PC-9 (cell line): ENCODE measurements around the gene ENPP7.

ENCODE experiments used
- EZH2 ChIP-seq: fragments of 200-600 bp; sonication (generic); IDR thresholded peaks from 2 replicates; pipeline ENCODE4 v1.8.0; 2017; ENCODE audit warnings: antibody characterized with exemption, low read depth
- TF ChIP-seq, protein P1 (sequence below): fragments of 200-600 bp; sonication (generic); conservative IDR thresholded peaks from 2 replicates; pipeline ENCODE4 v1.6.1; 2017; ENCODE audit warnings: mixed run types, antibody characterized with exemption, mild to moderate bottlenecking, moderate library complexity

DNA sequence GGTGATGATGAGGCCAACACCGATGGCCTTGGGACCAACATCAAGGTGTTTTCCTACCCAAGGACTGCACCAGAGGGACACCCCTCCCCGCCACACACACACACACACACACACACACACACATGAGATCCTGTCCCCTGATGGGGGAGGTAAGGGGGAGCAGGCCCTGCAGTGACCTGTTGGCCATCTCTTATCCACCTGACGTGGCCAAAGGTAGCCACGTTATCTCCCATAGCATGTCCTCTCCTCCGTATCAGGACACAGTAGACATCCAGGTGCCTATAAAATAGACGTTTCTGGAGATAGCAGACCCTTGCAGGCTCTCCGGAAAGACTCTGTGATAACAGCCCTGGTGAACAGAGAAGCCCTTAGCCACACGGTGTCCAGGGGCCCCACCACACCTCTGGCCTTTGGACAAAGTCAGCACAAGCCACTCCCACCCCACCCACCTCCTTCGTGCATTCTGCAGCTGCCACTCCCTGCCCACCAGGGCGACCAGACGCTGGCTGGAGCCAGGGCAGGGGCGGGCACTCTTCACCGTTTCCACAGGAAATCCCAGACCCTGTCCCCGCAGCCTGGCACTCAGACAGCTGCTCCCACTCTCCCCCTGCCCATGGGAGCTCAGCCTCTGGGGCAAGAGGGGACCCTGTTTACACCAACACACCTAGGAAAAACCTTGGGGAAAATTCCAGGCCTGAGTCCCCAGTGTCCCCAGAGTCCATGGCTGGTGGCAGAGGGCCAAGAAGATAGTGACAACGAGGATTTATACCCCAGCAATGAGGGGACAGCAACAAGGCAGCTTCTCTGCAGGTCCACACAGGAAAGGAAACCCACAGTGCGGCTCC lies 15.4 kb upstream of the ENPP7 start:
- no peak for TF ChIP-seq EZH2
- TF ChIP-seq, protein P1, sequence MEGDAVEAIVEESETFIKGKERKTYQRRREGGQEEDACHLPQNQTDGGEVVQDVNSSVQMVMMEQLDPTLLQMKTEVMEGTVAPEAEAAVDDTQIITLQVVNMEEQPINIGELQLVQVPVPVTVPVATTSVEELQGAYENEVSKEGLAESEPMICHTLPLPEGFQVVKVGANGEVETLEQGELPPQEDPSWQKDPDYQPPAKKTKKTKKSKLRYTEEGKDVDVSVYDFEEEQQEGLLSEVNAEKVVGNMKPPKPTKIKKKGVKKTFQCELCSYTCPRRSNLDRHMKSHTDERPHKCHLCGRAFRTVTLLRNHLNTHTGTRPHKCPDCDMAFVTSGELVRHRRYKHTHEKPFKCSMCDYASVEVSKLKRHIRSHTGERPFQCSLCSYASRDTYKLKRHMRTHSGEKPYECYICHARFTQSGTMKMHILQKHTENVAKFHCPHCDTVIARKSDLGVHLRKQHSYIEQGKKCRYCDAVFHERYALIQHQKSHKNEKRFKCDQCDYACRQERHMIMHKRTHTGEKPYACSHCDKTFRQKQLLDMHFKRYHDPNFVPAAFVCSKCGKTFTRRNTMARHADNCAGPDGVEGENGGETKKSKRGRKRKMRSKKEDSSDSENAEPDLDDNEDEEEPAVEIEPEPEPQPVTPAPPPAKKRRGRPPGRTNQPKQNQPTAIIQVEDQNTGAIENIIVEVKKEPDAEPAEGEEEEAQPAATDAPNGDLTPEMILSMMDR = no peak
